DOHH2 (cell line): ENCODE results near the gene HK1.

Source experiments
- EZH2phosphoT487 ChIP-seq: fragments of 200-600 bp; sonication (generic); IDR thresholded peaks from 2 replicates; pipeline ENCODE4 v1.6.1; 2017; ENCODE audit warnings: borderline replicate concordance, mild to moderate bottlenecking, antibody characterized with exemption, low read length, moderate library complexity, mixed read lengths
- TF ChIP-seq, protein P1 (sequence below): fragments of 200-600 bp; sonication (generic); IDR thresholded peaks from one replicate; pipeline ENCODE4 v1.5.1; 2014; ENCODE audit warnings: antibody characterized with exemption, mild to moderate bottlenecking, low read depth, low read length; ENCODE audit not compliant: poor library complexity, severe bottlenecking

DNA sequence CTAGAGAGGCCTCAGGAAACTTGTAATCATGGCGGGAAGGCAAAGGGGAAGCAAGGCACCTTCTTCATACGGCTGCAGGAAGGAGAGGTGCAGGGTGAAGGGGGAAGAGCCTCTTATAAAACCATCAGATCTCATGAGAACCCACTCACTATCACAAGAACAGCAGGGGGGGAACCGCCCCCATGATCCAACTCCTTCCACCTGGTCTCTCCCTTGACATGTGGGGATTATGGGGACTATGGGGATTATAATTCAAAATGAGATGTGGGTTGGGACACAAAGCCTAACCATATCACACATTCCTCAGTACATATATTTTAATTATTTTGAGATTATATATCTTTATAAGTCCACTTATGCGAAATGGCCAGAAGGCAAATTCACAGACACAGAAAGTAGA lies 8.9 kb downstream of the HK1 start:
- TF ChIP-seq, protein P1, sequence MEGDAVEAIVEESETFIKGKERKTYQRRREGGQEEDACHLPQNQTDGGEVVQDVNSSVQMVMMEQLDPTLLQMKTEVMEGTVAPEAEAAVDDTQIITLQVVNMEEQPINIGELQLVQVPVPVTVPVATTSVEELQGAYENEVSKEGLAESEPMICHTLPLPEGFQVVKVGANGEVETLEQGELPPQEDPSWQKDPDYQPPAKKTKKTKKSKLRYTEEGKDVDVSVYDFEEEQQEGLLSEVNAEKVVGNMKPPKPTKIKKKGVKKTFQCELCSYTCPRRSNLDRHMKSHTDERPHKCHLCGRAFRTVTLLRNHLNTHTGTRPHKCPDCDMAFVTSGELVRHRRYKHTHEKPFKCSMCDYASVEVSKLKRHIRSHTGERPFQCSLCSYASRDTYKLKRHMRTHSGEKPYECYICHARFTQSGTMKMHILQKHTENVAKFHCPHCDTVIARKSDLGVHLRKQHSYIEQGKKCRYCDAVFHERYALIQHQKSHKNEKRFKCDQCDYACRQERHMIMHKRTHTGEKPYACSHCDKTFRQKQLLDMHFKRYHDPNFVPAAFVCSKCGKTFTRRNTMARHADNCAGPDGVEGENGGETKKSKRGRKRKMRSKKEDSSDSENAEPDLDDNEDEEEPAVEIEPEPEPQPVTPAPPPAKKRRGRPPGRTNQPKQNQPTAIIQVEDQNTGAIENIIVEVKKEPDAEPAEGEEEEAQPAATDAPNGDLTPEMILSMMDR: no peak
- no peak for TF ChIP-seq EZH2phosphoT487
